Activated T-cell treated with anti-CD3 and anti-CD28 coated beads, Interleukin-2, amount 50 U/mL, for 48 hours (primary cell): ENCODE results near the gene NAA60.
A peak's percentile ranks its signal among the peaks of the same experiment; 100 is the strongest.
"Not testable (repeated sequence)": the region's sequence is repeated elsewhere in the genome, so short reads cannot be mapped to it uniquely, and the experiment has no call there.

Source experiments
- DNase-seq, 2 experiments: peaks; one replicate each; pipeline ENCODE4 v3.0.0-alpha.2; 2020

NAA60 gene

DNA sequence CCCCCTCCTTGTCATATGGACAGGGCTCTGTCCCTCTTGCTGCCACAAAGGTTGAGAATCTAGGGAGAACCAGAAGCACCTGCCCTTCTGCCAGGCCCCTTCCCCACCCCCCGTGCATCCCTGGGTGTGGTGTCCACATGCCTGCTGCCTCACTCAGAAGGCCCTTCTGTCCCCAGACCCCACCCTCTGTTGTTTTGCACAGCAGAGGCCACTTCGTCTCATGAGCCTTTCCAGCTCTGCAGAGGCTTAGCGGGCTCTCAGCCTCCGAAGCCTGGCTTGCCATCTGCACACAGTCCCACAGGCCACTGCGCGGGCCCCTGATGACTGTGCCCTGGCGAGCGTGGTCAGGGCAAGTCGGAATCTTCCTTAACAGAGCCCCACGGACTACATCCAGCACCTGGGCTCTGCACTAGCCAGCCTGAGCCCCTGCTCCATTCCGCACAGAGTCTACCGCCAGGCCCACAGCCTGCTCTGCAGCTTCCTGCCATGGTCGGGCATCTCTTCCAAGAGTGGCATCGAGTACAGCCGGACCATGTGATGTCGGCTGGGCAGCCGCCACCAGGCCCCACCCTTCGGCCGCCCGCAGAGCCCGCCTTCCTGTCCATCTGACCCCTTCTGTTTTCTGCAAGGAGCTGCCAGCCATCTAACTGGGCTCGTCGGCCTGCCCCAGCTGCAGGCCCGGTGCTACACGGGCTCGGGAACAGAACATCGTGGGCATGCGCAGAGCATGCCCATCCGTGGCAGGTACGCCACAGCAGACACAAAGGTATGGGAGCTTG, 41.0 kb downstream of the NAA60 start:
- DNase-seq: no peak

DNA sequence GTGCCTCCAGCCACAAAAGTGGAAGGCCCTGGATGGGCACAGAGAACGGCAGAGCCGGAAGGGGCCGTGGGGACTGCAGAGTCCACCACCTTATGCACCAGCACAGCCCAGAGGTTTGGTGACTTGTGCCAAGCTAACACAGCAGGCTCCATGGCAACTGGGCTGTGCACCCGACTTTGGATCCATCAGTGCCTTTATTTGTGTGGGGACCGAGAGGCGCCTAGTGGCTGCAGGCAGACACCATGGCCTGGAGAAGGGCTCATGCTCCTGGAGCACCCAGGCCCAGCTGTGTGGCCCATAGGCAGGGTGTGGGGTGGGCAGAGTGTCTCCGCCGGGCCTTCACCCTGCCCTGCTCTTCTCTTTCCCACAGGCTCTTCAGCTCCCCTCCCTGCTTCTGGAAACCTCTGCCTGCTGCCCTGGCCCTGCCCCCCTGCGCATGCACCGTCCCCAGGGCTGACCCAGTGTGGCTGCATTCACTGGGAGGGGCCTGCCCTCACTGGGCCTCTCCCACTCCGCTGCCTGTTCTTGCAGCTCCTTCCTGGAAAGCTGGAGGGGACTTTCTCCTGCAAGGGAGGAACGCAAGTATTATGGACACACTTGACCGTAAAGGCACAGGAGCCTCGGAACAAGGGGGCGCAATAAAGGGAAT, 41.7 kb downstream of the NAA60 start:
- DNase-seq: no peak

GRCh38 chr16:3485821-3486505, 42.5 kb downstream of the NAA60 start:
- DNase-seq: no peak

GRCh38 chr16:3486506-3487215, 43.2 kb downstream of the NAA60 start:
- no peak for DNase-seq

- no peak for DNase-seq
Observed at GRCh38 chr16:3487521-3488410, 44.3 kb downstream of the NAA60 start.

GRCh38 chr16:3488801-3489200, 45.3 kb downstream of the NAA60 start:
- DNase-seq: no peak

DNA sequence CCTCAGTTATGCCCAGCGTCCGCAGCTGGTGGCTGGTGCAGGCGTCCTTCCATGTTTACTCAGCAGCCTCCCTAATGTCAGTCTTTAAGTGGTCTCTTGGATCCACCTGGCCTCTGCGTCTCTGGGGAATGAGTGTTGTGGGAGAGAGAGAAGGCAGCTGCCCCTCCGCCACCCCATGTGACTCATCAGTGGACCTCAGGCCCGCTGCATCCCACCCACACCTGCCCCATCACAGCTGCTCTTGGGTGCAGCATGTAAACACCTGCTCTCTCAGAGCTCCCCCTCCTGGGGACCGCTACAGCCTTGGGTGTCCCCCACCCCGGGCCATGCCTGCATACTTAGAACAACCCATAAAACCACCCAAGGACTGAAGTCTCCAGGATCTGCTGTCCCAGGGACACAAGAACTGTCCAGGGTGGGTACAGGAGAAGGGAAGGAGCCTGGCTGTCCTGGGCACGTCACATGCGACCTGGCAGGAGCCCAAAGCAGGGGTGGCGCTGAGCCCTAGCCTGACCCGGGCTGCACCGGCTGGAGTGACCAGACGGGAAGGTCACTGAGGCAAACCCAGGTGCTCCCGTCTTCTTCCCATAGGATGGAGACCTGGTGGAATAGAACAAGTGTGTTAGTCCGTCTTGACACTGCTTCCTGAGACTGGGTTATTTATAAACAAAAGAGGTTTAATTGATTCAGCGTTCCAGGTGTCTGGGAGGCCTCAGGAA, 47.6 kb downstream of the NAA60 start:
- no peak for DNase-seq

GRCh38 chr16:3492356-3492755, 48.9 kb downstream of the NAA60 start:
- DNase-seq: no peak

- DNase-seq: no peak
Observed at GRCh38 chr16:3494386-3494973, 51.0 kb downstream of the NAA60 start.

DNA sequence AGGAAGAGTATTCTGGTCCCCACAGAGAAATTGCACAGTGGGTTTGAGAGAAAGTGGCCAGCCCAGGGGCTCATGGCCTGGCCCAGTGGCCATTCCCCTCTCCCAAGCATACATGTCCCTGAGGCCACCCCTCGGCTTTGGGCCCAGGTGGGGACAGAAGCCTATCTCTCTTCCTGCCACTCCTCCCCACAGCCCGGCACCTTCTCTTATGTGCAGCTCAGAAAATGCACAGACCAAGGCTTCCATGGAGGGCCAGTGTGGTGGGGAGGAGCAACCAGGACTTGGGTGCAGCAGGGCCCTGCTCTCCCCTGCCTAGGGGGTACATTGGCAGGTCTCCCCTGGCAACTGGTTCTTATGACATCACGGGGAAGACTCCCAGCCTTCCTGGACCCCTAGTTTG, 51.7 kb downstream of the NAA60 start, which contains the start of gene C16orf90:
Gene C16orf90 (minus strand): TSS at position 314 of the 400 bp plus-strand sequence. CDS start 68 bp downstream, at position 246.
- DNase-seq: no peak

DNA sequence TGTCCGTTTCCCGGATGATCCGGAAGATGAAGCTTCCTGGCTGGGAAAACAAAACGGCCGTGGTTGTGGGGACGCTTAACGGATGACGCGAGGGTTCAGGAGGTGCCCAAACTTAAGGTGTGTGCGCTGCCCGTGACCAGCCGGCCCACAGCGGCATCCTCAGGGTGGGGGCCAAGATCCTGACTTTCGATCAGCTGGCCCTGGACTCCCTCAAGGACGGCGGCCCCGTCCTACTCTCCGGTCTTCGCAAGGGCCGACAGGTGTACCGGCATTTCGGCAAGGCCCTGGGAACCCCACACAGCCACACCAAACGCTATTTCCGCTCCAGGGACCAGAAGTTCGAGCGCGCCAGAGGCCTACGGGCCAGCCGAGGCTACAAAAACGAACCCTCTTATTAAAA, 52.9 kb downstream of the NAA60 start:
- DNase-seq: no peak

- no peak for DNase-seq
Observed at GRCh38 chr16:3497771-3498170, 54.3 kb downstream of the NAA60 start.

DNA sequence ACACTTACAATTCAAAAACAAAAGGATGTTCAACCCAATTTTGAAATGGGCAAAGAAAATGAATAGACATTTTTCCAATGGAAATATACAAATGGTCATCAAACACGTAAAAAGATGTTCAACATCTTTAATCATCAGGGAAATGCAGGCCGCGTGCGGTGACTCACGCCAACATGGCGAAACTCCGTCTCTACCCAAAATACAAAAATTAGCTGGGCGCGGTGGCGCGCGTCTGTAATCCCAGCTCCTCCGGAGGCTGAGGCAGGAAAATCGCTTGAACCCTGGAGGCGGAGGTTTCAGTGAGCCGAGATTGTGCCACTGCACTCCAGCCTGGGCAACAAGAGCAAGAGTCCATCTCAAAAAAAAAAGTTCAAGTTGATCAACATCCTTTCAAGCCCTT, 55.5 kb downstream of the NAA60 start:
- no peak for DNase-seq

DNA sequence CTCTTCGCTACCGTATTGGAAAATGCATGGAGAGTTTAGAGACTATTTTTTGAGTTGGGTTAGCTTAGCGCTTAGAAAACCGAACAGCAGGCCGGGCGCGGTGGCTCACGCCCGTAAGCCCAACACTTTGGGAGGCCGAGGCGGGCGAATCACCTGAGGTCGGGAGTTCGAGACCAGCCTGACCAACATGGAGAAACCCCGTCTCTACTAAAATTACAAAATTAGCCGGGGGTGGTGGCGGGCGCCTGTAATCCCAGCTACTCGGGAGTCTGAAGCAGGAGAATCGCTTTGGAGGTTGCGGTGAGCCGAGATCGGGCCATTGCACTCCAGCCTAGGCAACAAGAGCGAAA, 57.9 kb downstream of the NAA60 start:
- DNase-seq: not testable (repeated sequence)

DNA sequence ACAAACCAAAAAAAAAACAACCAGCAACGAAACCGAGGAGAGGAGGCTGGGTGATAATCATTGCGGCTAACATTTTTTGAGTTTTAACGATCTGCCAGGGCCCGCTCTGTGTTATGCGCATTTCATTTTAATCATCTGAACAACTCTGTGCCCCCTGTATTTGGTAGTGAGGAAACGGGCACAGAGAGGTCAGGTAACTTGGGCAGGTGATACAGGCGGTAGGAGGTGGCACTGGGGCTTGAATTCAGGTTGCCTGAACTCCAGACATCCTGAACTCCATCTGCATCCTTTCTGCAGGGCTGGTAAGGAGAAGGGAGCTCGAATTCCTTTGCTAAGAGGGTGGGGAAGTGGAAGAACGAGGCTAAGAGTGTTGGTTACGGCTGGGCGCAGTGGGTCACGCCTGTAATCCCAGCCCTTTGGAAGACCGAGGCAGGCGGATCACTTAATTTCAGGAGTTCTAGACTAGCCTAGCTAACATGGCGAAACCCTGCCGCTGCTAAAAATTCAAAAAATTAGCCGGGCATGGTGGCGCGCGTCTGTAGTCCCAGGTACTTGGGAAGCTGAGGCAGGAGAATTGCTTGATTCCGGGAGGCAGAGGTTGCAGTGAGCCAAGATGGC, 58.4 kb downstream of the NAA60 start:
- DNase-seq: no peak

GRCh38 chr16:3503523-3503922, 60.0 kb downstream of the NAA60 start:
- peak; percentile 59 to 64 for DNase-seq

DNA sequence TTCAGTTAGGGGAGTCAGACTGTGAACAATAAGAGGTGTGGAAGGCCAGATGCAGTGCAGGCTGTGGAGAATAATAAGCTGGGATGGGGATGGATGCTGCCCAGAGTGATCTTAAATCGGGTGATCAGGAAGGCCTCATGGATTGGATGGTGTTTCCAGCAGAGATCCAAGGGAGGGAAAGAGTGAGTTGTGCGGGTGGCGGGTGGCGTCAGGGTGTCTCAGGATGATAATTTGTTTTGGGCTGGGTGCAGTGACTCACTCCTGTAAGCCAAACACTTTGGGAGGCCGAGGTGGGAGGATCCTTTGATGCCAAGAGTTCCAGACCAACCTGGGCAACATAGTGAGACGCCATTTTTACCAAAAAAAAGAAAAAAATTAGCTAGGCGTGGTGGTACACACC, 65.3 kb downstream of the NAA60 start:
- no peak for DNase-seq

DNA sequence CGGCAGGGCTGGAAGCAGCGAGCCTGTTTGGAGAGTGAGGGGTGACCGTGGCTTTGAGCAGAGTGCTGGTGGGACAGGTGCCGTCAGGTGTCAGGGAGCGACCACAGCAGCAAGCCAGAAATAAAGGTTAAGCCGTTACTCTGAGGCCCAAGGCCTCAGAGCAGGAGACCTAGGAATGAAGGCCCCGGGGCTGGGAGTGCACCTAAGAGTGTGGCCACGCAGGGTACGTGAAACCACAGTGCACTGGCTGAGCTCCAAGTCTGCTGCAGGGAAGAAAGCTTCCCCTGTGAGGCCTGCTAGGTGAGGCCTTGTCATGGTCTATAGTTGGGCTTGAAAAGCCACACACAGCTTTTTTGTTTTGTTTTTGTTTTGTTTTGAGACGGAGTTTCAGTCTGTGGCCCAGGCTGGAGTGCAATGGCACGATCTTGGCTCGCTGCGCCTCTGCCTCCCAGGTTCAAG, 66.0 kb downstream of the NAA60 start:
- peak; percentile 73 to 78 for DNase-seq

DNA sequence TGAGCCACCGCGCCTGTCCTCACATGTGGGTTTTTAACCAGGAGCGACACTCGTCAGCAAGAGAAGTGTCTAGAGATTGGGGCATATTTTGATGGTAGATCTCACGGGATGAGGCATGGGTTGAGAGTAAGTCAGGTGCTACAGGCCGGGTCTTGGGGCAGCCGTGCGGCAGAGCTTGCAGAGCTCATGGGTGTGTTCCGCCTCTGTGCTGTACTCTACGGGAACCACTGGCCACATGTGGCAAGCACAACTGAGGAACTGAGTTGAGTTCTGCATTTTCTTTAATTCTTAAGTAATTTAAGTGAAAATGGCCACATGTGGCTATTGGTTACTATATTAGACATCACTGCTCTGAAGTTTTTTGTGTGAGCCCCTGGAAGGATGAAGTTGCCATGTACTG, 66.9 kb downstream of the NAA60 start:
- DNase-seq: no peak
